HG03565 (cell line): ENCODE measurements around the gene FAM228B.
"Not testable (repeated sequence)": the region's sequence is repeated elsewhere in the genome, so short reads cannot be mapped to it uniquely, and the experiment has no call there.

Experiments used
- ATAC-seq: cut with Tn5 transposase; IDR thresholded peaks from one replicate; pipeline ENCODE4 v1.9.1; 2021; ENCODE audit warnings: mild to moderate bottlenecking, moderate library complexity; ENCODE audit not compliant: unreplicated experiment

FAM228B gene

DNA sequence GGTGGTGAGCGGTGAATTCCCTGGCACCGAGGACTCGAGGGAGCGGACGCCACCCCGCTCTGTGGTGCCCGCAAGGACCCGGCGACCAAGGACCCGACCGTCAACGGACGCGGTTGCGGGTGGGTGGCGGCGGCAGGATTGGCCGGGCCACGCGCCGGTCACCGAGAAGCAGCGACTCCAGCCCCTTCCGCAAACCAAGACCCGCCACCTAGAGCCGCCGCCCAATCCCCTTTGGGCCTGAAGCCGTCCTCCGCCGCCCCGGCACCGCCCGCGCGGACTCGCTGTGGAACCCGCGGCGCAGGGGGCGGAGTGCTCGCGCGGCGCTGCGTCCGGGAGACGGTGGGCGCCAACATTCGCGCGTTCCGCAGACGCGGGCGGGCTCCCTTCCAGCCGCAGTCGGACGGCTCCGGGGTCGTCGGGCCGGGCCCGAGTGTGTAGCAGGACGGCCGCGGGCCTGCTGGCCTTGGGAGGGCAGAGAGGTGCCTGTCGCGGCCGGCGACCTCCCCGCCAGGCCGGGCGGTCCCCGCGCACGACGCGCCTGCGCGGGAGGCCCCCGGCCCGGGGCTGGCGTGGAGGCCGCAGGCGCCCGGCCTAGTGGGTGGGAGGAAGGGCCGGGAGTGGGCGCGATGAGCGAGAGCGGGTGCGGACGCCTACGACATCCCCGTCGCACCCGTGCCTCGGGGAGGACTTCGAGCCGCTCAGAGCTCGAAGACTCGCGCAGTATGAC is at the start of gene FAM228B, which contains the start of gene PFN4:
FAM228B (plus strand) TSS at position 275 of the 727 bp plus-strand sequence. CDS start 893 bp downstream, outside the sequence.
PFN4 (minus strand) TSS at position 140 of the 727 bp plus-strand sequence. CDS start 799 bp downstream, outside the sequence.
- ATAC-seq = peak; percentile 80

- ATAC-seq = no peak
Observed at GRCh38 chr2:24073816-24074215, 49.5 kb upstream of the FAM228B start.

- ATAC-seq = no peak
Observed at GRCh38 chr2:24075259-24075658, 48.0 kb upstream of the FAM228B start.

DNA sequence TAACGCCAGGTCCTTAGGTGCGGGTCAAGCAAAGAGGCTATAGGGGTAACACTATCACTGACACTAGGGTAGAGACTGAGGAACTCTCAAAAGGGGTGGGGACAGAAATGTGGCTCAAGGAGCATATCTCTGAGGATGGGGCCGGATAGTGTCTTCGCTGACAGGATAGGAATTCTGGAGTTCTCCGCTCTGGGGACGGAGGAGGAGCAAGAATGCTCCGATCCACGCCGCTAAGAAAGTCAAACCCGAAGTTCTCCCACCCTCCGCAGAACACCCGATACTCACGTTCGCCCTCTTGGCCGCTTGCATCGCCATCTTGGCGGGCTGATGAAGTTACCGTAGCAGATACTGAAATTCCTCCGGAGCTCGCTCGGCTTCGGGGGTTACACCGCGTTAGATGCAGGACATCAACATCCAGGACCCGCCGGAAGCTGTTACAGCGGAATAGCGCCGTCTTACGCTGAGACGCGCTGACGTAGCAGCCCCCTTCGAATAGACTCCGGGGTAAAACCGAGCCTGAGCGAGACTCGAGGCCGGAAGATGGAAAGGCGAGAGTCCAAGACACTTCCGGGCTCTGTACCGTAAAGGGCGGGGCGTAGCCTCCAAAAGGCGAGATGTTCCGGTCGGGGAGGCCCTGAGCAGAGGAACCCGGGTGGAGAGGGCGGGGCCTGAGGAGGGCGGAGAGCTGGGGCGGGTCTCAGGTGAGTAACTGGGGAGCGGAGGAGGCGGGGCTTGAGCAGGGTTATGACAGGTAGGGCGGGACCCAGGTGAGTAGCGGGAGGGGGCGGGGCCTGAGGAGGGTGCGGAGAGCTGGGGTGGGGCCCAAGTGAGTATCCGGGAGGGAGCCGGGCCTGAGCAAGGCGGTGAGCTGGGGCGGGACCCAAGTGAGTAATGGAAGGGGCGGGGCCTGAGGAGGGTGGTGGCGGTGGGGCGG is 47.1 kb upstream of the FAM228B start, which contains the start of gene SF3B6:
SF3B6 (minus strand) TSS at position 412 of the 934 bp plus-strand sequence; CDS start at position 315, 97 bp downstream.
- peak; percentile 95 for ATAC-seq

DNA sequence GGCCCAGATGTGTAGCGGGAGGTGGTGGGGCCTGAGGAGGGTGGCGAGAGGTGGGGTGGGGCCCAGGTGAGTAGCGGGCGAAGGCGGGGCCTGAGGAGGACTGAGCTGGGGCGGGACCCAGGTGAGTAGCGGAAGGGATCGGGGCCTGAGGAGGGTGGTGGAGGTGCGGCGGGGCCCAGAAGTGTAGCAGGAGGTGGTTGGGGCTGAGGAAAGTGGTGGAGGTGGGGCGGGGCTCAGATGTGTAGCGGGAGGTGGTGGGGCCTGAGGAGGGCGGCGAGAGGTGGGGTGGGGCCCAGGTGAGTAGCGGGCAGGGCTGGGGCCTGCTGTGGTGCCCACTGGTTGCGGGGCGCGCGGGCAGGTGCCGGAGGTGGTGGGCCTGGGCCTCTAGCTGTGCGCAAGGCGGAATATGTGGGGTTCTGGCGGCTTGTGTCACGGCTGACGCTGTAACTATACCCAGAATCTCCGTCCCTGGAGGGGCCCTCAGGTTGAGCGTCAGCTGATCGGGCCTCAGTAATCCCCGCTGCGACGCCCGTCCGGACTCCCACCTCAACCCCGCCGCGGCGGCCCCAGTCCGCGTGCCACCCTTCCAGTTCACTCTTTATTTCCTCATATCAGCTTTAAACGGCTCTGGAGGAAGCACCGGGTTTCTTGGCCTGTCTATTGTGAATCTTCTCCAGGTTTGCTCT is 46.3 kb upstream of the FAM228B start:
- no peak for ATAC-seq

DNA sequence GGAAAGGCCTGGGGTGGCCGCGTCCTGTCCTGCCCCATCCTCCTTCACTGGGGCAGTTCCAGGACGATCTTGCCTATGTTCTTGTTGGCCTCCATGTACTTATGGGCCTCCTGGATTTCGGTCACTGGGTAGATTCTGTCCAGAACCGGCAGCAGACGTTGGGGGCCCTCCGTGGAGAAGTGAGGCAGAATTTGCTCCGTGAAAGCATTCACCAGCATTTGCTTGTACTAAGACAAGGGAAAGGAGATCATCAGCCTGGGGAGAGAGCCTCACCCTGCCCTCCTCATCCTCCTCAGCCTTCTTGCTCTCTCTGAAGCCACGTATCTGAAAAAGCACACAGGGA is 45.8 kb upstream of the FAM228B start:
- no peak for ATAC-seq

DNA sequence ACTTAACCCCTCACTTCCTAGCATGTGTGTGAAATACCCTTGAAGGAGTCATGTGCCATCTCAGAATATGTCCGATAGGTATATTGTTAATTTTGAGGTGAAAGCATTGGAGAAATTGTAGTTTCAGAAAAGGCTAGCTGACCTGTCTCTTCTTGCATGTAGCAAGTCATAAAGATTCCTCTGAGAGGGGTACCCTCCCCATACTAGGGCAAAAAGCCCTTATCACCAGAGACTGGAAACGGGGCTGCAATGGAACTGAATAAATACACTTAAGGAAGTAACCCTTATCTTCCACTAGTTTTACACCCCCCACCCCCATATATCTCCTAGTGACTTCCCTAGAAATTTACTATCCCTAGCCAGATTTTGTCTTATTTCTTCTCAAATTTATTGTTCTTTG is 45.4 kb upstream of the FAM228B start:
- ATAC-seq = no peak

DNA sequence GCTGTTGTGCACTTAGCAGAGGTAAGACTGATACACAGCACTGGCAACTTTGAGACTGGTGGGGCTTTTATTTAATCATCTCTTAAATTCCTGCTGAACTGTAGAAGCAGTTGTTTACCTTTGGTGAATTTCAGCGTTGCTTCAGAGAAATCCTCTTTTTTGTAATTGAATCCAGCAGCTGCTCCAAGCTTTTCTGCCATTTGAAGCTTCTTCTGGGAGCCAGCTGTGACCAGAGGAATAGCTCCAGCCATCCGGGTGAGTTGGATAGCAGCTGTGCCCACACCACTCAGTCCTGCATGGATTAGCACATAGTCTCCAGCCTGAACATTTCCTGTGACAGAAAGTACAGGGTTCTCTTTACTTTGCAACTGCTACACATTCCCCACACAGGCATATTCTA is 42.6 kb upstream of the FAM228B start:
- ATAC-seq = no peak

DNA sequence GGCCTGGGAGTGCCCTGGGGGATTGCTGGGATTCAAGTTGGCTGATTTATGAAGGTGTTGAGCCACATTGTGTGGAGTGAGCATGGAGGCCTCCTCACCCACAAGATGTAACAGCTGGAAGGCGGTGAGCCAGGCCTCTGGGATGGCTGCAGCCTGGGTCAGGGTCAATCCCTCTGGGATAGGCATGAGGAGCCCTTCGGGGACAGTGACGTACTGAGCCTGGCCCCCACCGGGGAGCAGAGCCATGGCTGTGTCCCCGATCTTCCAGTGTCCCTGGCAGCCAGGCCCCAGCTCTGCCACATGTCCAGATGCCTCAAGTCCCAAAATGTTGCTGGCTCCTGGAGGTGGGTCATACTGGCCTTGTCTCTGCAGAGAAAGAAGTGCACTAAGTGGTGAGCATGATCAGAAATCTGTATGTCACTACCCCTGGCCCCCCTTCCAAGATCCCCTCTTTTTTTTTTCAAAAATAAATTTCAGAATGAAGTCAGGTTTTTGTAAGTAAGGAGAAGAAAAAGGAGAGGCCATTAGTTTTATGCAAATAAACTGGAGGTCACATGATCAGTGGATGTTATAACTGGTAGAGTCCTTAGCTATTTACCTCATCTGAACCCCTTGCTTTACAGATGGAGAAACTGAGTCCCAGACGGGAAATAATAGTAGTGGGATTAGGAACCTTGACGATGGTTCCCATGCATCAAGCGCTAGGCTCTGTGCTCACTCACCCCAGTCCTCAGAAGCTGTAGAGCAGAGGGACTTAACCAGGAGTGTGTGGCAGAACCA is 40.3 kb upstream of the FAM228B start:
- ATAC-seq = no peak

DNA sequence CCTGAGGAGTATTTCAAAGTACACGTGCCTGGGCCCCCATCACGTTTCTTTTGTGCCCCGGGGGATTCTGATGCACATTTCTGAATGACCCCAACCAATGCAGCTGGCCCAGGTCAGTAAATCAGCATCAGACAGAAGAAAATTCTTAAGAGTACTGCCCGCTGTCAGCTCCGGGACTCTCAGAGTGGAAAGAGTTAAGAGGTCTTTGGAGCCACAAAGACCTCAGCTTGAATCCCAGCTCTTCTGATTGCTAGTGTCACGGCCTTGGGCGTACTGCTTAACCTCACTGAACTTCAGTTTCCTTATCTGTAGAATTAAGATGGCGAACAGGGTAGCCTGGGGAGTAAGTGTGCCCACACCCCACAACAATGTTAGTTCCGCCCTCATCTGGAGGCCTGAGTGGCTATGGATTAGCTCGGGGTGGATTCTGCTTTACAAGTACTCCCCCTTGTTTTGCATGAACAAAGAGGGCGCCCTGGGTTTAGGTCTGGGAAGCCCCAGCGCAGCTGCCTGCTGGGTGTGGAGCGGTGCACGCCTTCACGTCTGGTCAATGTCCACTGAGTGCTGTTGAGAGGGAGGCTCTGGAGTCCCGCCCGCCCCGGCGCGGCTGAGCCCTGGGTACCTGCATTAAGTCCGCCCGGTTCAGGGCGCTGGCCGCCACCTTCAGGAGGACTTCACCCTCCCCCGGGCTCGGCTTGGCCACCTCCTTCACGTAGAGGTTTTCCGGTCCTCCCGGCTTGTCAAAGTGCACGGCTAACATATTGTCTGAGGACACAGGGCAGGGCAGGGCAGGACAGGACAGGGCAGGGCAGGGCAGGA is 39.5 kb upstream of the FAM228B start:
- ATAC-seq = peak; percentile 70

GRCh38 chr2:24084386-24085199 is 38.7 kb upstream of the FAM228B start, which contains the start of gene TP53I3:
Gene TP53I3 (minus strand): TSS chr2:24084834. CDS start chr2:24084326, 508 bp downstream.
- peak; percentile 47 for ATAC-seq

DNA sequence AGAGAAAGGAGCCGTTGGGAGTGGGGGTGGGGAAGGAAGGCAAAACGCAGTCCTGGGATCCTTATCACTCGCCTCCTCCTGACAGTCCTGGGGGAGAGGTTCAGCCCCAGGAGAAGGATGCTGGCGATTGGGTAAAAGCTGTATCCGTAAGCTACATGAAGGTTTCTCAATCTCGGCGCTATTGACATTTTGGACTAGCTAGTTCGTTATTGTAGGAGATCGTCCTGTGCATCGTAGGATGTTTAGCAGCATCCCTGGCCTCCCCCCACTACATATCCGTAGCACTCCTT is 38.1 kb upstream of the FAM228B start:
- ATAC-seq = no peak

- ATAC-seq = no peak
Observed at GRCh38 chr2:24086241-24086640, 37.0 kb upstream of the FAM228B start.

DNA sequence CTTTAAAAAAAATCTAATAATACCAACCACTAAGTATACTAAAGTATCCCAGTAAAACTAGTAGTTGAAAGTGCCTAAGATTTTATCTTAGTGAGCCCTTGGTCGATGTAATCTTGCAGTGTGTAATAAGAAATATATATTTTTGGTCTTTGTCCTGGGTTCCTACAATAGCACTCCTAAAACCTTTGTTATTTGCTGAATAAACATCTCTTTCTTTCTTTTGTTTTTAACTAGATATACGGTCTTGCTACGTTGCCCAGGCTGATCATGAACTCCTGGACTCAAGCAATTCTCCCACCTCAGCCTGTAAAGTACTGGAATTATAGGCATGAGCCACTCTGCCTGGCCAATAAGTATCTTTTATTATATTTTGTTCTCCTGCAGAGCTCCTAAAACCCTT is 36.2 kb upstream of the FAM228B start:
- no peak for ATAC-seq

DNA sequence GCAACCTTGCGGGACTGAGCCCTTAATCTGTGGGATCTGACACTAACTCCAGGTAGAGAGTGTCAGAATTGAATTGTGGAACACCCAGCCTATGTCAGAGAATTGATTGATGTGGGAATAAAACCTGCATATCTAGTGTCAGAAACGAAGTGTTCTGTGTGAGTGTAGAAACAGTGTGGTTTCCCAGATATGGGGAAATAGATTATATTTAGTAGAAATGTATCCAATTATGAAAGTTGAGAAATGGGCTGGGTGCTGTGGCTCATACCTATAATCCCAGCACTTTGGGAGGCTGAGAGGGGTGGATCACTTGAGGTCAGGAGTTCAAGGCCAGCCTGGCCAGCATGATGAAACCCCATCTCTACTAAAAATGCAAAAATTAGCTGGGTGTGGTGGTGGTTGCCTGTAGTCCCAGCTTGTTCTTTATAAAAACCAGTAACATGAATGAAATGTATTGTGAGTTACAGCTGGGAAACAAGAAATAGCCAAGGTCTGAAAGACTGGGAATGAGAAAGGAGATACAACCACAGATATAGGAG is 34.4 kb upstream of the FAM228B start:
- ATAC-seq = no peak

- not testable (repeated sequence) for ATAC-seq
Observed at GRCh38 chr2:24093270-24093669, 30.0 kb upstream of the FAM228B start.

DNA sequence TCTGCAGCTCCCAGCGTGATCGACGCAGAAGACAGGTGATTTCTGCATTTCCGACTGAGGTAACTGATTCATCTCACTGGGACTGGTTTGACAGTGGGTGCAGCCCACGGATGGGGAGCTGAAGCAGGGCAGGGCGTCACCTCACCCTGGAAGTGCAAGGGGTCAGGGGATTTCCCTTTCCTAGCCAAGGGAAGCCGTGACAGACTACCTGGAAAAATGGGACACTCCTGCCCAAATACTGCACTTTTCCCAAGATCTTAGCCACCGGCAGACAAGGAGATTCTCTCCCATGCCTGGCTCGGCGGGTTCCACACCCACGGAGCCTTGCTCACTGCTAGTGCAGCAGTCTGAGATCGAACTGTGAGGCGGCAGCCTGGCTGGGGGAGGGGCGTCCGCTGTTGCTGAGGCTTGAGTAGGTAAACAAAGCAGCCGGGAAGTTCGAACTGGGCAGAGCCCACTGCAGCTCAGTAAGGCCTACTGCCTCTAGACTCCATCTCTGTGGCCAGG is 28.0 kb upstream of the FAM228B start:
- ATAC-seq = not testable (repeated sequence)

- ATAC-seq = not testable (repeated sequence)
Observed at GRCh38 chr2:24100732-24101131, 22.5 kb upstream of the FAM228B start.
